Measurements from ENCODE around the gene BCL11A. TPM values are rescaled to one million over a fixed set of nuclear protein-coding genes. Genes with fewer than 3 reads are reported as not detected.

The BCL11A gene
- polyA plus RNA-seq, 3 donors = 14.4 to 16.1 (median 15.1) TPM

GRCh38 chr2:60411295-60411694 is 142.2 kb downstream of the BCL11A start:
- no peak for DNase-seq

GRCh38 chr2:60410456-60411146 is 142.9 kb downstream of the BCL11A start:
- no peak for DNase-seq

GRCh38 chr2:60409531-60409871 is 144.0 kb downstream of the BCL11A start:
- no peak for DNase-seq

- no peak for DNase-seq
Observed at GRCh38 chr2:60408811-60409530, 144.5 kb downstream of the BCL11A start.

GRCh38 chr2:60408207-60408606 is 145.2 kb downstream of the BCL11A start:
- DNase-seq = no peak

GRCh38 chr2:60407398-60407797 is 146.1 kb downstream of the BCL11A start:
- DNase-seq = no peak

DNA sequence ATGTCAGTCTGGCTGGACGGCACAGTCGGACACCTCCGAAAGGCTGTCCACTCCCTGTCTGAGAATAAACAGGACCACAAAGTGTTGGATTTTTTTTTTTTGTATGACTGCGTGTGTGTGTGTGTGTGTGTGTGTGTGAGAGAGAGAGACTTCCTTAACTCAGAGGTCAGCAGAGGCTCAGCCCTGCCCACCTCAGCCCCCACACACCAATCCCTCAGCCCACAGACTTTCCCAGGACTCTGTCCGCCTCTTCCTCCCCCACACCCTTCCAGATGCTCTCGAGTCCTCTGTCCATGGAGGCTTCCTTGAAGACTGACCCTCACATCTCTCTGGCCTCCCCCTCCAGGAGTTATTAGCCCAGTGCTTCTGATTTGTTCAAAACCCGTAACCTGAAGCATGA is 147.3 kb downstream of the BCL11A start:
- no peak for DNase-seq

GRCh38 chr2:60405271-60405919 is 148.1 kb downstream of the BCL11A start:
- DNase-seq = no peak

Other genes with a start within 250 kb of the BCL11A start
- gene PAPOLG, start 202.6 kb upstream of the BCL11A start, polyA plus RNA-seq (ENCODE audit: insufficient read length in 3 of 3) = 10 to 100 TPM; 19.6 to 23.2 (median 23.0) TPM

Data from renal pelvis (tissue), 4 donors.